Suppressor macrophage (primary cell): Measurements from ENCODE around the gene MC5R.

Experiments
- DNase-seq, 4 experiments: peaks; one replicate each; pipeline ENCODE4 v3.0.0-alpha.2; 2020 to 2022
- total RNA-seq, 17 experiments: gene quantifications; one replicate each; lab custom pipeline; 2026; ENCODE audit warnings: mixed read lengths in 6 of 17, inconsistent platforms in 3 of 17; lab: John Stamatoyannopoulos, UW

The MC5R gene
- total RNA-seq = 0 to 0.22 (median 0) reads per million in 17 experiments

DNA sequence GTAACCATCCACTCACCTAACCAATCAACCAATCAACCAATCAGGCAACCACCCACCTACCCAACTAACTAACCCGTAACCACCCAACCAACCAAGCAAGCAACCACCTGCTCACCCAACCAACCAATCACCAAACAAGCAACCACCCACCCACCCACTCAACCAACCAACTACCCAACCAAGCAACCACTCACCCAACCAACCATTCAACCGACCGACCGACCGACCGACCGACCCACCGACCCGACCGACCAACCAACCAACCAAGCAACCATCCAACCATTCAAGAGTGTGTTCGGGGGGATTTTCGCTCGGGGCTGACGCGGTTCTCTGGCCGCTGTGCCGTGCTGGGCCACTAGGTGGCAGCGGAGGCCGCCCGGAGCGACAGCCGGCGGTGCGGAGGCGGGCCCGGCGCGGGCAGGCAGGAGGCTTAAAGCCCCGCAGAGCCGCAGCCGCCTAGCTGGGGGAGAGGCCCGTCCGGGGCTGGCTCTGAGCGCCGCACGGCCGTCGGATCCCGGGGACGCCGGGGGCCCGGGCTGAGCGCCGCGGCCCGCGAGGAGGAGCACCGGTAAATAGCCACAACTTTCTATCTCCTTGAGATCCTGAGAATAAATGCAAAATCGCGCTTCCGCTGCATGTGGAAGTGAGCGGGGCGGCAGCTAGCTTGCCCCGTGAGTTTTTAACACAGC lies at the start of gene MC5R:
MC5R (plus strand) TSS at position 443 of the 689 bp plus-strand sequence. CDS start 1,617 bp downstream, outside the sequence.
- peak; percentile 69 to 87 (median 80) for DNase-seq

DNA sequence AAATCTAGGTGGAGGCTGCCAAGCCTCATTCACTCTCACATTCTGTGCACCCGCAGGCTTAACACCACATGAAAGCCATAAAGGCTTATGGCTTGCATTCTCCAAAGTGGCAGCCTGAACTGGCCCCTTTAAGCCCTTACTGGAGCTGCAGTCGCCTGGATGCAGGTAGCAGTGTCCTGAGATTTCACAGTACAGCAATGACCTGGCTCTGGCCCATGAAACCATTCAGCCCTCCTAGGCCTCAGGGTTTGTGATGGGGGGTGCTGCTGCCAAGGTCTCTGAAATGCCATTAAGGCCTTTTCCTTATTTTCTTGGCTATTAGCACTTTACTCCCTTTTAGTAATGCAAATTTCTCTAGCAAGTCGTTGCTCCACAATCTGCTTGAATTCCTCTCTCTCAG lies 48.9 kb upstream of the MC5R start:
- DNase-seq = no peak

DNA sequence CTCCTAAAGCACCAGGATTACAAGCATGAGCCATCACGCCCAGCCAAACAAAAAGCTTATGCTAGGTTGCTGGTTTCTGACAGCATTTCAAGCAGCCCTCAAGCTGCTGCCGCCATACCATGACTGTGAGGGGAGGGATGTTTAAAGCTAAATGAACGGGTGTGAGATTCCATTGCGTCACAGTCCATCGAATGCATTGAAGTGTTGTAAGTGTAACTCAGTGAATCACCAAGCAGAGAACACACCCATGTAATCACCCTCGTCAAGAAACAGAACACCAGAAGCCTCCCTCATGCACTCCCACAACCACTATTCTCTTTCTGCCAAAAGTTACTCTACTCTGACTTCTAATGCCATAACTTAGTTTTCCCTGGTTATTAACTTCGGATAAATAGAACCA lies 32.8 kb upstream of the MC5R start:
- no peak for DNase-seq

DNA sequence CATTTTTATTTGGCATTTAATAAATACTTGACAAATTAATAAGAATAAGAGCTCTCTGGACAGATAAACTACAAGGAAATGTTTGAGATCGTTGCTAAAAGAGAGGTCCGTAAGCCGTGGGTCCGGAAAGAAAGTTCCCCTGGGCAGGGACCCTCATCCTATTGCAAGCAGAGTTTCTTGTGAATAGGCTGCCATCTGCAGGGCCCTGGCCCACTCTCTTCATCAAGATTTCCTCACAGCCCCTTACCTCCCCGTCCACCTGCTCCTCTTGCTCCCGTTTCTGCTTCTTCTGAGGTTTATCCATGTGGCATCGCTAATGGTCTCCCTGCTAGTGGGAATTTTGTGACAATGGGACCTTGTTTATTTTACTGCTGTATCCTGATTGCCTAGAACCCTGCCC lies 30.1 kb upstream of the MC5R start:
- DNase-seq = no peak

DNA sequence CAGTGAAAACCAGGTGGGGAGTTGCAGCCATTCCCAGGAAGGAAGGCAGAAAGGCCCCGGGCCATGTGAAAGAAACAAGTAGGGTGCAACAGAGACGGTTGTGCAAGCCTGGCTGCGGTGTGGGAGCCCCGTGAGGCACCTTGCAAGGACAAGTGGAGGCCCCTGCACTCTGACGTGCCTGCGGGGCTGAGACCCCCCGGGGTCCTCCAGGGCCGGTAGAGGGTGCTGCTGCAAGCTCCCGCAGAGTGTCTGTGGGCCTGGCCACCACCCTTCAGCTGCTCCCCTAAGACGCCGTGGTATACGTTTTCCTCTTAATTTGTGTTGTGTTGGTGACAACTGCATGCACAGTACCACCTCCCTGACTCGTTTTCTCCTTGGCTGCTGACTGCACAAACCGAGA lies 27.4 kb upstream of the MC5R start:
- no peak for DNase-seq

DNA sequence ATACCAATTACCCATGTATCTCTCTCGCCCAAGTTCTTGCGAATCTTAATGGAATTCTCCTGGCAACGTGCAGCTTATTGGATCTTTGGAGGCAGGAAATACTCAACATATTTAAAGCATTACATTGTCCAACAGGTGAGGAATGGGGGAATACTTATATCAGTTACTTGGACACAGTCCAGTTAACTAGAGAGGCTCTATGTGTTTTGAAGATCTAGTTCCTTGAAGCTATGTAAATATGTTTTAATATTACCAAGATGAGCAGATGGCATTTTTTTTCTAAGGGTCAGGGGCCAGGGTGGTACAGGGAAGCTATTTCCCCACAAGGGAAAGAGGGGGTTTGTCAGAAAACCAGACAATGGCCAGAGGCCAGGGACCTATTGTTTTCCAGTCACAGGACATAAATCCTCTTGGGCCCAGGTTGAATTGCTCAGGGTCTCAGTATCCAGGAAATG lies 26.8 kb upstream of the MC5R start:
- DNase-seq = no peak

DNA sequence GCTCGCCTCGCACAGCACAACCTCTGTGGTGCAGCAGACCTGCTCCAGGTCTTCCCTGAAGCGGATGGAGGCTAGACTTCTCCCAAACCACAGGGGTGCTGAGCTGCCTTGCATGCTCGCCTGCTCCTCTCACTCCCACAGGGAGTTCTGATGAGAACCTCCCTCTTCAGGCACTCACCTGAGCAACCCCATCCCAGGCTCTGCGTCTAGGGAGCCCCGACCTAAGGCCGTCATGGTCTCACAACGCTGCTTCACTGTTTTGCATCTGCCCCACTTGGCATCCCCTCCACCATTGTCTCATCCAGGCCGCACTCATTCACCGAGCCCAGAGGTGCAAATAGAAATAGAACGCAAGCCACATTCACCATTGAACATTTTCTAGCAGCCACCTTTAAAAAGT lies 24.6 kb upstream of the MC5R start:
- no peak for DNase-seq

DNA sequence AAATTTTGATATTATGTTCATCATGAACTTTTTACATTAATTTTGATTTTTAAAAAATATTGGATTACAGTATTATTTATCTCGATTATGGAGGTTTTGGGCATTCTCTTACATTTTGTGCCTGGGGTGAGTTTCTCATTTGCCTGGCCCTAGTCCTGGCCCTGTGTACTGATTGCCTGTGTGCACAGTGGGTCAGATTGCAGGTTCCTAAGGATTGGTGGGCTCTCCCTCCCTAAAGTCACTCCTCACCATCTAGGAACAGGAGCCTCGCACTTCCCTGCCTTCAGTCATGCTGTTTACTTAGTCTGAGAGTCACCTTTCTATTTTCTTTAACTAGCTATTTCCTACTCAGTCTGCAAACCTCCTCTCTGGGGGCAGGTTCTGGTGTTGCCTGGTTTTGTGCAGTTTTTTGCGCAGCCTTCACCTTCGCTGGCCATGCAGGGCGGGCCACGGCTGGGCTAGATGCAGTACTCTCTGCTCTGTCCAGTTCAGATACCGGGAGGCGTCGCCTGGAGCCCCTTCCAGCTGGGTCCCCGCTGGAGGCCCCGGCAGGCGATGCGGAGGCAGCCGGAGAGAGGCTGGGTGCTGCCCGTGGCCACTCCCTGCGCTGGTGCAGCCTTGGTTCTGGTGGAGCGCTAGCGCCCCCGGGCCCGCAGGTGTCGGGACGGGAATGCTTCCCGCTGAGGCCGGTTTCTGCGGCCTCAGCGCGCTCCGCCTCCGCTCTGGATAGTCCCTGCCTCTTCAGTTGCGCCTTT lies 23.3 kb upstream of the MC5R start:
- DNase-seq = peak; percentile 55 to 86 (median 68)

DNA sequence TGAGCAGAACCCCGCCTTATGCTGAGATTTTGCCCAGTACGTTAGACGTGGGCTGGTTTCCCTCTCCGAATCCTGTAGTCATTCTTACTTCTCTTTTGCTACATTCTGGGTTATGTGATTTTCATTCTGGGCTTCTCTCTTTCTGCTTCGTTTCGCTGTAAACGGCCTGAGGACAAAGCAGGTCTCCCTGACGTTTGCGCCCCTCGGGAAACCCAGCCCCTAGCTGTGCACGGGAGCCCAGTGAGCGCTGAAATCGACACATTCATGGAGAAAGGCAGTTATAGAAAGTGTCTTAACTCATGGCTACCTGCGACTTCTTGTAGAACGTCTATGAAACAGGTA lies 22.7 kb upstream of the MC5R start:
- no peak for DNase-seq

DNA sequence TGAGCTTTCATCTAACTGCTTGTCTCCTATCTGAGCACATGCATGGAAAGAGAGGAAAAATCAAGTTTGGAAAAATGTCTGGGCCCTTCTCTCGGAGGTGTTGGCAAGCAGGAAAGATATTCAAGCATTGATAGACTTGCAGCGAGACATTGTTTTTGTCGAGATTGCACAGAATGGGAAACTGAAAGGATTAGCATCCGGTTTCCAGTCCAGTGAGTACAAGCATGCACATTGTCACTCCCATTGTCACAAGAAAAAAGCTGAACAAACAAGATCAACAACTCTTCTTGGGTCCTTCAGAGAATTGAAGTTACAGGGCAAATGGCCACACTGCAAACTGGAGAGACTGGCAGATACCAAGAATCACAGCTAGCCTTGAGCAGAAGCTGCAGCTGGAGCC lies 19.6 kb upstream of the MC5R start:
- no peak for DNase-seq

DNA sequence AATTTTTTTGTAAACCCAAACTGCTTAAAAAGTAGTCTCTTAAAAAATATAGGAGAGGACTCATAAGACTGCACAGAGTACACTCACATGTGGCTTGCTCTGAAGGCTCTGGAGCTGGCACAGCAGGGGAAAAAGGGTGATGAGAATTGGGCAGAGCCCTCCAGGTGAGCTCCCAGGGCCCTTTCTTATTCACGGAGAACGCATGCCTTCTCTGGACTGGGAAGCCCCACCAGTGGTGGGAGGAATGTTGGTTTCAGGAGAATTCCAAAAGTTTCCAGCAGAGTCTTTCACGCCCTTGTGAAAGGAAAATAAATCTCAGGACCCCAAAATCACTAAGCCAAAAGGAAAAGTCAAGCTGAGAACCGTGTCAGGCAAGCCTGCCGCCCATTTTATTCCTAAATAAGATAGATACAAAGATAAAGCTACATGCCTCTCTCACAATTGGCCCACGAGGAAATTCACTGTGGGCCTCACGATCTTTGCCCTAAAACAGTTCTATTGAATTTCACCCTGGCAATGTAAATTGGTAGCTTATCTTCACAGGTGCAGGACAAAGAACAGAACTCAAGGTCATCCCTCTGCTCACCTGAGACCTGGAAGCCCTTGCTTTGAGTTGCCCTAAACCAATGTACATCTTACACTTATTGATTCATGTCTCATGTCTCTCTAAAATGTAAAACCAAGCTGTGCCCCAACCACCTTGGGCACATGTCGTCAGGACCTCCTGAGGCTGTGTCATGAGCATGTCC lies 15.5 kb upstream of the MC5R start:
- DNase-seq = no peak

DNA sequence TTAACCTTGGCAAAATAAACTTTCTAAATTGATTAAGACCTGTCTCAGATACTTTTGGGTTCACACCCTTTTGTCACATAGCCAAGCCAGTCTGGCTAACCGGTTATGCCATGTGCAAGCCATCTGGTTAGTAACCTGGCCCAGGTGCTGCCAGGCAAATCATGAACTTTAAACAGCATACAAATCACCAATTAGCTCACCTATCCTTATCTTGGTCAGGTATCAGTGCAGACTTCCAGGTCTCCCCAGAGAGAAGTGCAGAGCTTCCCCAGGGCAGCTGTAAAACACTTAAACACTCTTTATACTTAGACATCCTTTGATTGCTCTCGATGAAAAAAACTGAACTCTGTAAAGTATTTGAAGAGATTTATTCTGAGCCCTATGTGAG lies 14.9 kb upstream of the MC5R start:
- no peak for DNase-seq

DNA sequence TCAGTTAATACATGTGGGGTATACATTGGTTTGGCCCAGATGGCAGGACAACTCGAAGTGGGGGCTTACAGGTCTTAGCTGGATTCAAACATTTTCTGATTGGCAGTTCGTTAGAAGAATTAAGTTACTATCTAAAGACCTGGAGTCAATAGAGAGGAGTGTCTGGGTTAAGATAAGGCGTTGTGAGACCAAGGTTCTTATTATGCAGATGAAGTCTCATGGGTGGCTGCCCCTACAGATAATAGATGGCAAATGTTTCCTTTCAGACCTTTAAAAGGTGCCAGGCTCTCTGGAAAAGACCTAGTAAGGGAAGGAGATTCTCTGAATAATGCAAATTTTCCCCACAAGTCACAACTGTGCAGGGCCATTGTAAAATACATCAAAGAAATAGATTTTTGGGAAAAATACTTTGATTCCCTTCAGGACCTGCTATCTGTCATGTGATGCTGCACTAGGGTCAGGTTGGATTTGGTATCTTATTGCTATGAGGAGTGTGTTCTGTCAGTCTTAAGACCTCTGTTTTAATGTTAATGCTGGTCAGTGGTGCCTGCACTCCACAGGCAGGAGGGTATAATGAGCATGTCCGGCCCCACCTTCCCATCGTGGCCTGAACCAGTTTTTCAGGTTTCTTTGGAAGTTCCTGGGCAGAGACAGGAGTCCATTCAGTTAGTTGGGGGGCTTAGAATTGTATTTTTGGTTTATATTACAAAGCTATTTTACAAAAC lies 14.3 kb upstream of the MC5R start:
- no peak for DNase-seq

DNA sequence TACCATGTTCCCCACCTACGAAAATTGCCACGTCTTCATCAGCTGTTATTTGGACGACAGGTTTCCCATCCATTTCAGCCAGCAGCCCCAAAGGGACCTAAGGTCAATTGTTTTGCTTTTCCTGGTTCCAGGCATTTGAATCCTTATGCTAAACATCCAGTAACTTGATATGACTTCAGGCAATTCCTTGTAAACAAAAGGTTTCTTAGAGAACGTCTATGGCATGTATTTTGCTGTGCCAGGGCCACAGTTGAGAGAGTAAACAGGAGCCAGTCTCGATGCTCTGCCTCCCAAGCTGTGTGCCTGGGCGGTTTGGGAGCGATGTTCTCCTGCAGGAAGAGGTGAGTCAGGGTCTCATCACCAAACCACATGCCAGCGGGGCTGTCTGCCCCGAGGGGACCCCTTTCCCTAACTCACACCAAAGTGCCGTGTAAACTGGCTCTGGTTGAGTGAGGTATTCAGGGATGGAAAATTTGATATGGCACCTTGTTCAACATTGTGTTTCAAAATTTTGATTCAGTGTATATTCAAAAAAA lies 12.9 kb upstream of the MC5R start:
- DNase-seq = no peak

DNA sequence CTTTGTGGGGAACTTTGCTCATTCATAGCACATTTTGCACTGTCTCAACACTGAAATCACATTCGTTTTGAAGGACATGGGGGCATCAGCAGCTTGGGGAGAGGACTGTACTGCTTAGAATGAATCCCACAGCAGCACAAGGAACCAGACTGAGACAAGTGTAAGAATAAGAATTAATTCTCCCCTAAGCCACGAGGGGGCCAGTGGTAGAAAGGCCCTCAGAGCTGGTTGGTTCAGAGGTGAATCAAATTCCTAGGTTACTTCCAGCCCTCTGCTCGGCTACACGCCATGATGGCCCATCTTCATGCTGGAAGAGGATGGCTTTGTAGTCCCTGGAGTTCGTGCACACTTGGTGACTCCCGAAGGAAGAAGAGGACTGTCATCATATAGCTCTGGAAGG lies 12.0 kb upstream of the MC5R start:
- DNase-seq = peak in 2 of 4 experiments; percentile 6 to 13

DNA sequence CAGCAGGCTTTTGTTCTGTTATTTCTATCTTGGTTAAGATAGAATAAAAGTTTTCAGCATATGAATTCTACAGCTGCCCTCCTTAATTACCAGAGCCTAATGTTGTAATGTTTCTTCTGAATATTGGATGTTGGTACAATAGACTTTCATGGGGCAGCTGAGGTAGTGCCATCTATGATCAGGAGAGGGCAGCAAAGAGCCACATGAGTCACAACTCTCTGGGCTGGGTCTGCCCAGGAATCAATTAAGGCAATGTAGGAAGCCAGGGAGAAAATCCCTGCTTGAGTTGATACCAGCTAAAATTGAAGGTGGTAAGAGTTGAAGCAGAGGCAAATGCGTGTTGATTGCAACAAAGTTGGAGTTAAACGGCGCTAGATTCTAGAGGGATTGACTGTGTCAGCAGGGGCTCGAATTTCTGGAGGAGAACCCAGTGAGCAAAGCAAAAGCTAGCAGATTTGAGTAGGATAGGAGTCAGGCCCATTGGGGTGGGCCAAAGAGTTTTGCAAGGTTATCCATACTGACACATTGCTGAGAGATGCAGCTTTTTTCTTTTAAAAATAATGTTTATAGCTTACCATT lies 10.6 kb upstream of the MC5R start:
- DNase-seq = peak; percentile 62 to 80 (median 74)

DNA sequence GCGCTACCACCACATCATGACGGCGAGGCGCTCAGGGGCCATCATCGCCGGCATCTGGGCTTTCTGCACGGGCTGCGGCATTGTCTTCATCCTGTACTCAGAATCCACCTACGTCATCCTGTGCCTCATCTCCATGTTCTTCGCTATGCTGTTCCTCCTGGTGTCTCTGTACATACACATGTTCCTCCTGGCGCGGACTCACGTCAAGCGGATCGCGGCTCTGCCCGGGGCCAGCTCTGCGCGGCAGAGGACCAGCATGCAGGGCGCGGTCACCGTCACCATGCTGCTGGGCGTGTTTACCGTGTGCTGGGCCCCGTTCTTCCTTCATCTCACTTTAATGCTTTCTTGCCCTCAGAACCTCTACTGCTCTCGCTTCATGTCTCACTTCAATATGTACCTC lies 2.3 kb downstream of the MC5R start:
- DNase-seq = no peak

DNA sequence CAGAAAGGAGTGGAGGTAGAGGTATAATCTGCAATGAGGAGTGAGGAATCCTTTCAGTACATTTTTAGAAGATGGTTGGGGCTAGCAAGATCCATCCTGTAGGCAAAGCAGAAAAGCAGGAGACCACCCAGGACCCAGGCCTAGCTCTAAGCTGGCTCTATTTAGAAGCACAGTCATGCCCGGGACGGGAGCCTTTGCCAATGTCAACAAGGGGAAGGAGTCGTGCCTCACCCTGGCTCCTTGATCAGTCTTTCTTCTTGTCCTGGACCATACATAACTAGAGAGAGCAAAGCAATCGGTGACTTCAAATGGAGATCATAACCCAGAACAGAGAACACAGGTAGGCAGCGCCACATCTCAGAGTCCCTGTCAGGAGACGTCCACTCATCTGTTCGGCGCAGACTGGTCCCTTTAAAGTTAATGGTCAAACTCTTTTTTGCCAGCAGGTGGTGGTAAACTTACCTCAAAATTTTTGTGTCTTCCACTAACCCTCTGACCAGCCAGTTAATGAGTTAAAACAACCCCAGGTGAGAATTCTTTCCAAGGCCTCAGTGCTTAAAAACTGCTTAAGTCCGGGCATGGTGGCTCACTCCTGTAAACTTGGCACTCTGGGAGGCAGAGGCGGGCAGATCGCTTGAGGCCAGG lies 8.0 kb downstream of the MC5R start:
- DNase-seq = peak in 1 of 4 experiments; percentile 2

DNA sequence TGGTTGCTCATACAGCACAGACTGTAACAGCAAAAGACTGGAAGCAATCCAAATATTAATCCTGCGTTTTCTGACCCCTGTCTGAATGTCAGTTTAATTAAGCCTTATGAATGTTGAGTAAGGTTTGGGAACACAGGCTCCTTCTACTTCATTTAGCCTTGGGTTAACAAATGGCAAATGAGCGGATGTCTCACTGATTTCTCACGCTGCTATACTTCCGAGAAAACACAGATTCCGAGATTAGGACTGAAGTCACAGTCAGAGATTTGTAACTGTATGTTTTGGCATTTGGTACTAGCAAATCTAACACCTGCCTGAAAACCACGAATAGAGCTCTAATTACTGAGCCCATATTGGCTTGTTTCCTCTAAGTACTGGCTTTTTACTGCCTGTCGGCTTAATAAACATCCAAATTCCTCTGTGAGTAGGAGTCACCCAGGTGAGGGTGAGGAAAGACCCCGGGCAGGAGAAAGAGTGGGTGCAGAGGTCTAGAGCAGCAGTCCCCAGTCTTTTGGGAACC lies 10.6 kb downstream of the MC5R start:
- no peak for DNase-seq

DNA sequence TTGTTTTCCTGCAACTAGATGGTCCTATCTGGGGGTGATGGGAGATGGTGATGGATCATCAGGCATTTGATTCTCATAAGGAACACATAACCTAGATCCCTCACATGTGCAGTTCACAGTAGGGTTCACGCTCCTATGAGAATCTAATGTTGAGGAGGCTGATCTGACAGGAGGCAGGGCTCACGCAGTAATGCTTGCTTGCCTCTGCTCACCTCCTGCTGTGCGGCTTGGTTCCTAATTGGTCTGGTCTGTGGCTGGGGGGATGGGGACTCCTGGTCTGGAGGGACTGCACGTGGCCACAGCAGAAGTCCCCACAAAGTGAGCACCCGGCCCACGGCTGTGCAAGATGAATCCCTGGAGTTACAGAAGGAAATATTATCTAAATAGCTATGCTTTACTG lies 11.3 kb downstream of the MC5R start:
- DNase-seq = no peak

DNA sequence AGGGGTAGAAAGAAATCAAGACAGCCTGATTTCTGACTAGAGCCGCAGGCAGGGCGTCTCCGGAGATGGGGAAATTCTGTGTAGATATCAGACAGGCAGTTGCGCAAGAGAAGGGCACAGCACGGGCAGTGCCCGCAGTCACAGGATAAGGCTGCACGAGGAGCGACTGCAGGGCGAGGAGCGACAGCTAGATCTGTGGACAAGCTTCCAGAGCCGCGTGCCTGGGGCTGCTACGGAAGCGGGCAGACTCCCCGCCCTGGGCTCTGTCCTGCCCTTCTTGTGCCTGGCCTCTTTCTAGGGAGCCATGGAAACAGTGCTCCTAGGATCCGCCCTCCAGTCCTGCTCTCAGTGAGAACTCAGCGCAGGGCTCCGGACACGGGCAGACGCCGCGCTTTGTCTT lies 12.6 kb downstream of the MC5R start:
- no peak for DNase-seq
